Astrocyte of the cerebellum (primary cell): ENCODE measurements around the gene DNAJC3.
"Not testable (repeated sequence)": the region's sequence is repeated elsewhere in the genome, so short reads cannot be mapped to it uniquely, and the experiment has no call there.

ENCODE experiments used
- DNase-seq: peaks from one replicate; pipeline ENCODE4 v3.0.0-alpha.2; 2011; ENCODE audit warnings: low read depth
- H3K4me3 ChIP-seq: 2 replicates; pipeline ENCODE4 v1.5.1; 2011; ENCODE audit warnings: mild to moderate bottlenecking, low read depth, low read length, moderate library complexity
- CTCF ChIP-seq: IDR thresholded peaks from 2 replicates; pipeline ENCODE4 v1.5.1; 2012; ENCODE audit warnings: low read length, low read depth, moderate library complexity, mild to moderate bottlenecking; ENCODE audit errors: missing control alignments
- in situ Hi-C: cut with HindIII; loops from 2 replicates; pipeline ENCODE4 v1.10.0; 2017; ENCODE audit warnings: low sequenced_read_pairs

The DNAJC3 gene

DNA sequence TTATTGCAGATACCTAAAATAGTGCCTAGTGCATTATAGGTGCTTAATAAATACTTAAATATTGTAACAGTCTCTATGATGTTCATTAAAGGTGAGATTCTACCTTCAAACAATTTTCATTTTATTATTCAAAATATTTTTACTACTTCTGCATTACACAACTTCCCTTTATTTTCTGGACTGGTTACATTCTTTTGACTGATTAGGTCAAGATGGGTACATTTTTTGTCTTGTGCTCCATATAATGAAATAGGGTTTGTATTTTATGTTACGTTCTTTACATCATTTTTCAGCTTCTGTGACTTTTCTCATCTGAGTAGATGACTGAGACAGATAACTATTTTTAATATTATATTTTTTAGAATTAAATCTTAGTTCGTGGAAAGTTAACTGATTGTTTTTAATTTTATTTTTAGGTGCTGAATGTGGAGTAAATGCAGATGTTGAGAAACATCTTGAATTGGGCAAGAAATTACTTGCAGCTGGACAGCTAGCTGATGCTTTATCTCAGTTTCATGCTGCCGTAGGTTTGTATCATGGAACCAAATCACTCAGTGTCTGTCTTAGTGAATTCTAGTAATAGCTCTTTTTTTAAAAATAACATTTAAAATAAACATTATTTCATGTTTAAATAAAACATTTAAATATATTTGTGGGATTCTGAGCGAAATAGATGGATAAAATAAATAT, 32.0 kb downstream of the DNAJC3 start:
- H3K4me3 ChIP-seq: no peak overlapping the region
- TF ChIP-seq CTCF: no peak
- no peak for DNase-seq
- in situ Hi-C loops: no loop called here

DNA sequence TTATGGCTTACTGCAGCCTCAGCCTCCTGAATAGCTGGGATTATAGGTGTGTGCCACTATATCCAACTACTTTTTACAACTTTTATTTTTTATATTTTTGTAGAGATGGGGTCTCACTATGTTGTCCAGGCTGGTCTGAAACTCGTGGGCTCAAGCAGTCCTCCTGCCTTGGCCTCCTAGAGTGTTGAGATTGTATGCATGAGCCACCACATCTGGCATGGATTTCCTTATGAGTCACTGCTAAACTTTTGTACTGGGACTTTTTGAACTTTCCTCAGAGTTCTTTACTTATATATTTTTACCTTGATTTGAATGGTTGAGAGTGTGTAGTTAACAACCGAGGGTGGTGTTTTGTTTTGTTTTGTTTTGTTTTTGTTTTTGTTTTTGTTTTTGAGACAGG, 33.4 kb downstream of the DNAJC3 start:
- peak; percentile 8 for DNase-seq
- no peak for TF ChIP-seq CTCF
- H3K4me3 ChIP-seq: no peak overlapping the region
- in situ Hi-C loops: no loop called here

- in situ Hi-C loops, DNase-seq, H3K4me3 ChIP-seq: not testable (repeated sequence)
Measured at GRCh38 chr13:95712846-95713245, 35.9 kb downstream of the DNAJC3 start.

GRCh38 chr13:95713651-95714050, 36.7 kb downstream of the DNAJC3 start:
- DNase-seq: no peak
- no peak for TF ChIP-seq CTCF
- no peak overlapping the region for H3K4me3 ChIP-seq
- in situ Hi-C loops: no loop called here

DNA sequence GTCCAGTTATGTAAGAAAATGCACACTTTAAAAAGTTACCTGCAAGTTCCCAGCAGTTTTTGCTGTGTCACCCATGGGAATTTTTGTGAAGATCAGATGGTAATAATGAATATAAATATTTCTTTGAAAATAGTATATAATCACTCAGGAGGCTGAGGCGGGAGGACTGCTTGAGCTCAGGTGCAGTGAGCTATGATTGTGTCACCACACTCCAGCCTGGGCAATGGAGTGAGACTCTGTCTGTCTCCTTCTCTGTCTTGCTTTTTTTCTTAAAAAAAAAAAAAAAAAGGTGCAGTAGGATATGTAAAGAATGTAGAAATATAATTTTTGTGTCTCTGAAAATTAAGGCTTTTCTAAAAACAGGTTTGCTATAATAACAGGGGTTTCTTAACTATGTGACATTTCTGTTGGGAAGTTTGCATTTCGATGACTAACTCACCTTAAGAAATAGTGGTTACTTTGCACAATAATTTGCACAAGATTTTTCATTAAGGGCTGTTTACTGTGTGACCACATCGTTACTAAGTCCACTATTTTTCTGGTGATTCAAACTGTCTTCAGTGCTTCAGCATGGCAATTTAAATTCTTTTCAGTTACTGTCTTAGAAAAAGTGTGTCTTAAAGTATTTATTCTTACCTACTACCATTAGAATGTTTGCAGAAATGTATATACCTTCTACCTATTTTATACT, 37.3 kb downstream of the DNAJC3 start:
- DNase-seq: peak; percentile 43
- no peak overlapping the region for H3K4me3 ChIP-seq
- in situ Hi-C loops: no loop called here
- TF ChIP-seq CTCF: no peak

GRCh38 chr13:95716231-95716630, 39.3 kb downstream of the DNAJC3 start:
- TF ChIP-seq CTCF: no peak
- in situ Hi-C loops: no loop called here
- no peak overlapping the region for H3K4me3 ChIP-seq
- DNase-seq: no peak

GRCh38 chr13:95722241-95722640, 45.3 kb downstream of the DNAJC3 start:
- in situ Hi-C loops: no loop called here
- TF ChIP-seq CTCF: no peak
- H3K4me3 ChIP-seq: no peak overlapping the region
- no peak for DNase-seq
